GM19023 (cell line): Measurements from ENCODE around the gene ATG9B.

Experiments
- ATAC-seq: cut with Tn5 transposase; IDR thresholded peaks from one replicate; pipeline ENCODE4 v1.9.1; 2021; ENCODE audit warnings: mild to moderate bottlenecking, moderate library complexity; ENCODE audit not compliant: unreplicated experiment

Gene ATG9B

GRCh38 chr7:151001546-151001945, 22.7 kb downstream of the ATG9B start:
- ATAC-seq, result no peak

- no peak for ATAC-seq
These were observed 23.3 kb downstream of the ATG9B start for GRCh38 chr7:151000897-151001495.

GRCh38 chr7:150999497-151000230, 24.6 kb downstream of the ATG9B start:
- ATAC-seq, result no peak

GRCh38 chr7:150999001-150999400, 25.3 kb downstream of the ATG9B start:
- no peak for ATAC-seq

- no peak for ATAC-seq
These were observed 26.0 kb downstream of the ATG9B start for GRCh38 chr7:150998341-150998740.

GRCh38 chr7:150997817-150998216, 26.5 kb downstream of the ATG9B start:
- no peak for ATAC-seq

- ATAC-seq, result no peak
These were observed 27.2 kb downstream of the ATG9B start for GRCh38 chr7:150997075-150997511.

GRCh38 chr7:150996376-150997074, 27.8 kb downstream of the ATG9B start:
- ATAC-seq, result no peak

GRCh38 chr7:150994838-150995510, 29.3 kb downstream of the ATG9B start:
- ATAC-seq, result no peak

- no peak for ATAC-seq
These were observed 30.0 kb downstream of the ATG9B start for GRCh38 chr7:150994141-150994837.

- ATAC-seq, result no peak
These were observed 30.8 kb downstream of the ATG9B start for GRCh38 chr7:150993511-150993910.

- peak; percentile 65 for ATAC-seq
These were observed 31.4 kb downstream of the ATG9B start for GRCh38 chr7:150992833-150993302.

GRCh38 chr7:150992051-150992640, 32.1 kb downstream of the ATG9B start:
- ATAC-seq, result no peak

- ATAC-seq, result no peak
These were observed 33.7 kb downstream of the ATG9B start, which contains the start of gene NOS3 for GRCh38 chr7:150990416-150991186. Gene NOS3, plus strand, starts transcription at chr7:150991017. Its CDS starts 2,787 bp downstream, at chr7:150993804.

- ATAC-seq, result no peak
These were observed 34.8 kb downstream of the ATG9B start for GRCh38 chr7:150989456-150989855.

GRCh38 chr7:150988230-150989226, 35.8 kb downstream of the ATG9B start:
- ATAC-seq, result no peak

- ATAC-seq, result no peak
These were observed 37.7 kb downstream of the ATG9B start for GRCh38 chr7:150986556-150986955.

GRCh38 chr7:150986099-150986512, 38.2 kb downstream of the ATG9B start:
- ATAC-seq, result no peak
